Type B pancreatic cell (in vitro differentiated cells): ENCODE results near the gene NSD1. TPM values are rescaled to one million over a fixed set of nuclear protein-coding genes. Genes with fewer than 3 reads are reported as not detected.

Experiments used
- DNase-seq: peaks from one replicate; pipeline ENCODE4 v3.0.0; 2021; ENCODE audit warnings: mixed read lengths; ENCODE audit not compliant: unreplicated experiment; ENCODE audit errors: extremely low spot score
- H3K27ac Mint-ChIP-seq: 2 replicates; pipeline ENCODE4 v1.8.0; 2021; ENCODE audit warnings: mild to moderate bottlenecking, mixed read lengths
- H3K27me3 Mint-ChIP-seq: 2 replicates; pipeline ENCODE4 v1.8.0; 2021; ENCODE audit warnings: mixed read lengths
- H3K36me3 Mint-ChIP-seq: 2 replicates; pipeline ENCODE4 v1.8.0; 2021; ENCODE audit warnings: mixed read lengths
- H3K4me1 Mint-ChIP-seq: one replicate; pipeline ENCODE4 v1.8.0; 2021; ENCODE audit warnings: mixed read lengths; ENCODE audit not compliant: unreplicated experiment
- H3K4me3 Mint-ChIP-seq: 2 replicates; pipeline ENCODE4 v1.8.0; 2021; ENCODE audit warnings: mild to moderate bottlenecking, mixed read lengths
- H3K9me3 Mint-ChIP-seq: 2 replicates; pipeline ENCODE4 v1.8.0; 2021; ENCODE audit warnings: mixed read lengths
- CTCF ChIP-seq: fragments of 200-600 bp; sonication (generic); conservative IDR thresholded peaks from 2 replicates; pipeline ENCODE4 v1.5.0; 2021; ENCODE audit warnings: antibody characterized with exemption, mild to moderate bottlenecking
- total RNA-seq: library from RNA; stranded (reverse); gene quantifications from 2 replicates; pipeline ENCODE4 v1.2.1, GENCODE V29; 2021; ENCODE audit warnings: low replicate concordance

The NSD1 gene
- total RNA-seq, 1 donor from 2014 or later: 115 TPM

DNA sequence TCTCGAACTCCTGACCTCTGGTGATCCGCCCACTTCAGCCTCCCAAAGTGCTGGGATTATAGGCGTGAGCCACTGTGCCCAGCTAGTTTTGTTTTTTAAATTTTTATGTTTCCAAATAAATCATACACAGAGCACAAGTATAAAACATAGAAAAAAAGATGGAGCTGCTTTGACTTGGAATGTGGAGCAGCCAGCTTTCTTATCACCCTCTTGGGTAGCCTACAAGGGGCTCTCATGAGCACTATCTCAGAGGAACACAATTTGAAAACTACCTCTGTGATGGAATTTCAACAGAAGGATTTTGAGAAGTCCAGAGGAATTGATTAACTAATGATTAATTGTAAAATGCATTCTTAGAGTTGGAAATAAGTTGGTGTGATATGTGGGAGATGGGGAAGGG lies 45.9 kb downstream of the NSD1 start:
- Mint-ChIP-seq H3K4me3 (no peak overlapping the region), H3K27ac (no peak overlapping the region), H3K4me1 (peaks cover 6% of the 10 kb centered on the region), H3K36me3 (peaks cover 4% of the 10 kb centered on the region), H3K27me3 (no peaks in the 10 kb centered on the region), H3K9me3 (no peaks in the 10 kb centered on the region)
- TF ChIP-seq CTCF: no peak
- no peak for DNase-seq

DNA sequence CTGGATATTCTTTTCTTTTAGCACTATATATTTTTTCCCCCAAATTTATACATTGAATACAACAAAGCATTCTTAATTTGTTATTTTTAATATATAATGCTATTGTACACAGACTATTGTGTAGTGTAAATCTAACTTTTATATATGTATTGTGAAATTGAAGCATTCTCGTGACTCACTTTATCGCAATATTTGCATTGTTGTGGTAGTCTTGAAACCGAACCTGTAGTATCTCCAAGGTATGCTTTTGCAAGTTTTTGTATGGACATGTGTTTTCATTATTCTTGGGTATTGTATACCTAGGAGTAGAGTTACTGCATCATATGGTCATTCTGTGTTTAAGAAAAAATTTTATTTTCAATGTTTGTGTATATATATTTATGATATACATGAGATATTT lies 49.6 kb downstream of the NSD1 start:
- peaks cover 10% of the 10 kb centered on the region for H3K4me1 Mint-ChIP-seq
- TF ChIP-seq CTCF: no peak
- DNase-seq: no peak
- H3K4me3 Mint-ChIP-seq: no peak overlapping the region
- no peak overlapping the region for H3K27ac Mint-ChIP-seq
- H3K9me3 Mint-ChIP-seq: no peaks in the 10 kb centered on the region
- H3K27me3 Mint-ChIP-seq: no peaks in the 10 kb centered on the region
- peaks cover 11% of the 10 kb centered on the region for H3K36me3 Mint-ChIP-seq

GRCh38 chr5:177183766-177184360 lies 50.3 kb downstream of the NSD1 start:
- Mint-ChIP-seq H3K27ac (no peak overlapping the region), H3K4me3 (no peak overlapping the region), H3K27me3 (no peaks in the 10 kb centered on the region), H3K36me3 (peaks cover 11% of the 10 kb centered on the region), H3K4me1 (peaks cover 6% of the 10 kb centered on the region), H3K9me3 (no peaks in the 10 kb centered on the region)
- TF ChIP-seq CTCF: no peak
- no peak for DNase-seq

- H3K4me1 Mint-ChIP-seq: peaks cover 4% of the 10 kb centered on the region
- no peak for DNase-seq
- no peak overlapping the region for H3K27ac Mint-ChIP-seq
- H3K9me3 Mint-ChIP-seq: no peaks in the 10 kb centered on the region
- peaks cover 11% of the 10 kb centered on the region for H3K36me3 Mint-ChIP-seq
- no peaks in the 10 kb centered on the region for H3K27me3 Mint-ChIP-seq
- no peak overlapping the region for H3K4me3 Mint-ChIP-seq
- no peak for TF ChIP-seq CTCF
These were observed 52.4 kb downstream of the NSD1 start for GRCh38 chr5:177185993-177186392.

- Mint-ChIP-seq H3K27me3 (no peaks in the 10 kb centered on the region), H3K9me3 (no peaks in the 10 kb centered on the region), H3K4me1 (peaks cover 4% of the 10 kb centered on the region), H3K36me3 (peaks cover 15% of the 10 kb centered on the region), H3K27ac (no peak overlapping the region), H3K4me3 (no peak overlapping the region)
- DNase-seq: no peak
- no peak for TF ChIP-seq CTCF
These were observed 53.1 kb downstream of the NSD1 start for GRCh38 chr5:177186645-177187044.

- peaks cover 4% of the 10 kb centered on the region for H3K4me1 Mint-ChIP-seq
- peaks cover 16% of the 10 kb centered on the region for H3K36me3 Mint-ChIP-seq
- no peaks in the 10 kb centered on the region for H3K27me3 Mint-ChIP-seq
- H3K4me3 Mint-ChIP-seq: no peak overlapping the region
- no peaks in the 10 kb centered on the region for H3K9me3 Mint-ChIP-seq
- DNase-seq: no peak
- no peak overlapping the region for H3K27ac Mint-ChIP-seq
- no peak for TF ChIP-seq CTCF
These were observed 55.2 kb downstream of the NSD1 start for GRCh38 chr5:177188775-177189174.
